HepG2 (cell line): ENCODE results near the gene GLRX2. TPM values are rescaled to one million over a fixed set of nuclear protein-coding genes. Genes with fewer than 3 reads are reported as not detected.

Experiments
- ATAC-seq: fragments of 200-7000 bp; cut with Tn5 transposase; 3 replicates; pipeline ENCODE4 v1.9.1; 2020; ENCODE audit warnings: mild to moderate bottlenecking, moderate library complexity
- BruUV-seq: library from RNA; stranded (reverse); fragments of 400-500 nt; replicated peaks from 2 replicates; lab custom pipeline; 2021; lab: Mats Ljungman, UMichigan
- CTCF ChIA-PET: fragments of 300-600 bp; formaldehyde crosslinking; extraction: SDS; loops from one replicate; lab custom pipeline; 2021; ENCODE audit warnings: low total read pairs, inconsistent platforms, low intra/inter-chr PET ratio; lab: Yijun Ruan, JAX
- POLR2A ChIA-PET: fragments of 350-600 bp; sonication (Branson Sonifier 250); formaldehyde crosslinking; loops from one replicate; lab custom pipeline; 2020; ENCODE audit warnings: antibody characterized with exemption, inconsistent platforms; lab: Yijun Ruan, JAX
- DNase-seq: peaks from one replicate; pipeline ENCODE4 v3.0.0-alpha.2; 2015; ENCODE audit warnings: low spot score
- FAIRE-seq: peaks from 3 replicates; lab custom pipeline; 2011; peaks lifted over from hg19 to GRCh38; lab: Jason Lieb, UNC
- H2AFZ ChIP-seq: one replicate; pipeline ENCODE4 v1.6.1; 2011; ENCODE audit warnings: low read length, inconsistent platforms
- H3K27ac ChIP-seq: fragments of 300-600 bp; 3 replicates; pipeline ENCODE4 v1.8.0; 2011; ENCODE audit warnings: mixed run types, mild to moderate bottlenecking, mixed read lengths, low read length, inconsistent platforms; ENCODE audit not compliant: insufficient read depth; ENCODE audit errors: extremely low read length
- H3K27me3 ChIP-seq, 2 experiments: fragments of 200-600 bp in 1 of 2; 2 replicates in 1 of 2; 3 replicates in 1 of 2; pipeline versions ENCODE4 v1.6.0 to v1.8.0; 2011; ENCODE audit warnings: low read length in 2 of 2, mild to moderate bottlenecking in 2 of 2, moderate library complexity in 2 of 2, inconsistent platforms in 1 of 2; ENCODE audit not compliant: insufficient read depth in 2 of 2, control insufficient read depth in 1 of 2
- H3K36me3 ChIP-seq, 2 experiments: fragments of 200-600 bp in 1 of 2; replicated peaks in 1 of 2; 2 replicates in 1 of 2; 3 replicates in 1 of 2; pipeline versions ENCODE4 v1.5.1 to v1.8.0; 2011; ENCODE audit warnings: low read length in 2 of 2, inconsistent platforms in 1 of 2; ENCODE audit not compliant: insufficient read depth in 2 of 2, control insufficient read depth in 1 of 2
- H3K4me1 ChIP-seq: 2 replicates; pipeline ENCODE4 v1.5.1; 2012; ENCODE audit warnings: low read length, inconsistent platforms; ENCODE audit not compliant: insufficient read depth
- H3K4me2 ChIP-seq: 2 replicates; pipeline ENCODE4 v1.6.0; 2011; ENCODE audit warnings: low read depth, low read length, inconsistent platforms
- H3K4me3 ChIP-seq, 3 experiments: fragments of 200-600 bp in 1 of 3; sonication (generic), shearing (Covaris generic) in 1 of 3; replicated peaks in 1 of 3; 2 replicates each; pipeline ENCODE4 v1.5.1; 2011 to 2016; ENCODE audit warnings: low read length in 3 of 3, inconsistent platforms in 2 of 3, low read depth in 2 of 3, mild to moderate bottlenecking in 2 of 3, control low read depth in 1 of 3, mixed read lengths in 1 of 3; ENCODE audit not compliant: insufficient read depth in 1 of 3
- H3K79me2 ChIP-seq: one replicate; pipeline ENCODE4 v1.6.1; 2011; ENCODE audit warnings: low read length, inconsistent platforms; ENCODE audit not compliant: insufficient read depth
- H3K9ac ChIP-seq: 2 replicates; pipeline ENCODE4 v1.6.0; 2011; ENCODE audit warnings: mild to moderate bottlenecking, low read depth, low read length, inconsistent platforms; ENCODE audit not compliant: insufficient read depth
- H3K9me3 ChIP-seq: 2 replicates; pipeline ENCODE4 v1.5.1; 2012; ENCODE audit warnings: mild to moderate bottlenecking, low read length
- H4K20me1 ChIP-seq: 2 replicates; pipeline ENCODE4 v1.6.0; 2011; ENCODE audit warnings: inconsistent platforms, mild to moderate bottlenecking, low read length, moderate library complexity; ENCODE audit not compliant: insufficient read depth
- CCDC6 ChIP-seq: sonication (generic); formaldehyde crosslinking; IDR thresholded peaks from 2 replicates; pipeline ENCODE4 v1.8.1; 2022; ENCODE audit warnings: mild to moderate bottlenecking, missing genetic modification reagents, moderate library complexity
- EHMT2 ChIP-seq: fragments of 200-600 bp; sonication (generic); IDR thresholded peaks from 2 replicates; pipeline ENCODE4 v1.7.0; 2017; ENCODE audit warnings: antibody characterized with exemption, low read depth, low read length, borderline replicate concordance
- GZF1 ChIP-seq: sonication (generic); formaldehyde crosslinking; IDR thresholded peaks from 2 replicates; pipeline ENCODE4 v1.5.1; 2020; ENCODE audit warnings: mild to moderate bottlenecking, missing genetic modification reagents
- ISL2 ChIP-seq: sonication (generic); formaldehyde crosslinking; IDR thresholded peaks from 2 replicates; pipeline ENCODE4 v1.5.0; 2020; ENCODE audit warnings: missing genetic modification reagents
- MED13 ChIP-seq: sonication (generic); formaldehyde crosslinking; IDR thresholded peaks from 2 replicates; pipeline ENCODE4 v1.5.0; 2020; ENCODE audit warnings: missing genetic modification reagents
- MIER3 ChIP-seq: IDR thresholded peaks from 2 replicates; pipeline ENCODE4 v1.6.1; 2016; ENCODE audit warnings: missing compliant biosample characterization, borderline replicate concordance
- PTBP1 ChIP-seq: fragments of 200-400 bp; formaldehyde crosslinking; IDR thresholded peaks from 2 replicates; pipeline ENCODE4 v1.6.1; 2018; ENCODE audit warnings: low read length, low read depth; ENCODE audit not compliant: poor library complexity, severe bottlenecking
- SP2 ChIP-seq: sonication (generic); formaldehyde crosslinking; IDR thresholded peaks from 2 replicates; pipeline ENCODE4 v1.5.1; 2020; ENCODE audit warnings: mild to moderate bottlenecking, missing genetic modification reagents
- TARDBP ChIP-seq: sonication (generic); formaldehyde crosslinking; IDR thresholded peaks from 2 replicates; pipeline ENCODE4 v1.8.0; 2022; ENCODE audit warnings: mild to moderate bottlenecking, missing genetic modification reagents
- ZFAT ChIP-seq: sonication (generic); formaldehyde crosslinking; conservative IDR thresholded peaks from 2 replicates; pipeline ENCODE4 v1.8.1; 2023; ENCODE audit warnings: missing genetic modification reagents, inconsistent platforms
- ZFP90 ChIP-seq: sonication (generic); formaldehyde crosslinking; IDR thresholded peaks from 2 replicates; pipeline ENCODE4 v1.8.0; 2022; ENCODE audit warnings: missing genetic modification reagents, mild to moderate bottlenecking, inconsistent platforms, borderline replicate concordance
- ZNF326 ChIP-seq: sonication (generic); formaldehyde crosslinking; IDR thresholded peaks from 2 replicates; pipeline ENCODE4 v1.4.0; 2020; ENCODE audit warnings: missing genetic modification reagents, borderline replicate concordance
- ZNF331 ChIP-seq: sonication (generic); formaldehyde crosslinking; IDR thresholded peaks from 2 replicates; pipeline ENCODE4 v1.4.0; 2020; ENCODE audit warnings: missing genetic modification reagents
- ZNF530 ChIP-seq: sonication (generic); formaldehyde crosslinking; IDR thresholded peaks from 2 replicates; pipeline ENCODE4 v1.5.0; 2020; ENCODE audit warnings: low read depth, mild to moderate bottlenecking, missing genetic modification reagents
- WGBS: methylation state at CpG from one replicate; pipeline ENCODE4 v1.1.6; 2017; ENCODE audit warnings: low lambda C conversion rate; 5-methylcytosine and 5-hydroxymethylcytosine counted together
- in situ Hi-C: cut with HindIII; loops from 2 replicates; pipeline ENCODE4 v1.10.0; 2017; ENCODE audit warnings: low pct_unique_long_range_greater_than_20kb; ENCODE audit not compliant: extremely low pct_ligation_motif_present
- intact Hi-C: fragments of 100-400 bp; cut with micrococcal nuclease; formaldehyde crosslinking; loops from one replicate; pipeline ENCODE4 v1.10.0; 2022; ENCODE audit not compliant: unreplicated experiment
- polyA plus RNA-seq, 8 experiments: library from polyadenylated mRNA; depleted of rRNA in 3 of 8; stranded (reverse) in 7 of 8; unstranded in 1 of 8; fragments of >200 nt; fragmentation: Illumina TruSeq in 4 of 8; extraction: Trizol in 4 of 8; gene quantifications; 2 replicates each; pipeline versions ENCODE4 v1.2.1 to v1.2.3, GENCODE V29; 2011 to 2016; ENCODE audit warnings: low read depth in 4 of 8, missing spikeins in 1 of 8, mixed read lengths in 1 of 8; ENCODE audit not compliant: insufficient read depth in 1 of 8
- total RNA-seq, 5 experiments: library from RNA; depleted of rRNA; stranded (reverse); fragments of >200 nt; fragmentation: Illumina TruSeq; extraction: Trizol; gene quantifications; 2 replicates each; pipeline ENCODE4 v1.2.3, GENCODE V29; 2016; ENCODE audit warnings: low read depth in 1 of 5
- TF ChIP-seq, protein P1 (sequence below): sonication (generic); formaldehyde crosslinking; IDR thresholded peaks from 2 replicates; pipeline ENCODE4 v1.5.0; 2020; ENCODE audit warnings: missing genetic modification reagents

GLRX2 gene
- total and polyA plus RNA-seq, 2 of the 13 experiments (the other 11 are each of a cell fraction or from before 2014, with no cell fraction given): 11.9 to 39.0 TPM

DNA sequence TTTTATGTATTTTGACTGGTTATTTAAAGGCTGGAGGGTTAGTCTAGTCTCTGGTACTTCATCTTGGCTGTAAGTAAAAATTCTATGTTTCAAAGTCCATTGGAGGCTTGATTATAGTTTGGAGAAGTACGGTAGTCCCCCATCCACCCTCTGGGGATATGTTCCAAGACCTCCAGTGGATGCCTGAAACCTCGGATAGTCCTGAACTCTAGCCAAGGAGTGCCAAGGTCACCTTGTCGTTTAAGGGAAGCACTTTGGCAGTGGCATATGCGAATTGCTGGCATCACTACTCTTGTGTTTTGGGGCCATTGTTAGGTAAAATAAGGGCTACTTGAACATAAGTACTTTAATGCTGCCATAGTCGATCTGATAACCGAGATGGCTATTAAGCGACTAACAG lies 35.0 kb upstream of the GLRX2 start:
- Histone ChIP-seq H3K79me2 (no peaks in the 10 kb centered on the region), H3K27me3 (no peaks in the 10 kb centered on the region), H4K20me1 (no peaks in the 10 kb centered on the region), H3K9ac (no peak overlapping the region)
- FAIRE-seq: no peak
- in situ Hi-C loops: no loop called here
- intact Hi-C loops: no loop called here
- no peak for TF ChIP-seq ZFP90 (CRISPR knock-in tag)
- TF ChIP-seq, protein P1, sequence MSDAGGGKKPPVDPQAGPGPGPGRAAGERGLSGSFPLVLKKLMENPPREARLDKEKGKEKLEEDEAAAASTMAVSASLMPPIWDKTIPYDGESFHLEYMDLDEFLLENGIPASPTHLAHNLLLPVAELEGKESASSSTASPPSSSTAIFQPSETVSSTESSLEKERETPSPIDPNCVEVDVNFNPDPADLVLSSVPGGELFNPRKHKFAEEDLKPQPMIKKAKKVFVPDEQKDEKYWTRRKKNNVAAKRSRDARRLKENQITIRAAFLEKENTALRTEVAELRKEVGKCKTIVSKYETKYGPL (CRISPR knock-in tag): no peak
- TF ChIP-seq MED13 (CRISPR knock-in tag): no peak
- no peak for TF ChIP-seq ZNF331 (CRISPR knock-in tag)
- no peak for TF ChIP-seq EHMT2
- no peak for TF ChIP-seq CCDC6
- no peak for TF ChIP-seq PTBP1
- no peak for TF ChIP-seq TARDBP (CRISPR knock-in tag)
- TF ChIP-seq ZNF530 (CRISPR knock-in tag): no peak
- TF ChIP-seq ZNF326 (CRISPR knock-in tag): no peak
- no peak for TF ChIP-seq ZFAT (CRISPR knock-in tag)
- TF ChIP-seq ISL2 (CRISPR knock-in tag): no peak
- no peak for TF ChIP-seq SP2
- TF ChIP-seq MIER3 (CRISPR knock-in tag): no peak
- TF ChIP-seq GZF1 (CRISPR knock-in tag): no peak
- TF ChIP-seq, all 625 proteins: peak for 0
- no peak for ATAC-seq
- no TSS peak for BruUV-seq
- DNase-seq: no peak
- ChIA-PET CTCF (no interaction called here), POLR2A (no interaction called here)
- Histone ChIP-seq H3K9me3 (no peaks in the 10 kb centered on the region), H3K4me2 (no peak overlapping the region), H3K4me1 (no peaks in the 10 kb centered on the region), H3K27ac (no peak overlapping the region), H3K36me3 (peaks cover 3 to 72% of the 10 kb centered on the region in 2 experiments; a peak in 4 of 5 replicates), H3K4me3 (no peak overlapping the region), H2AFZ (no peak overlapping the region)
- 86% methylated on average over 7 of the region's 7 CpGs for WGBS
